Measurements from ENCODE around the gene CNPY3.

CNPY3 gene

DNA sequence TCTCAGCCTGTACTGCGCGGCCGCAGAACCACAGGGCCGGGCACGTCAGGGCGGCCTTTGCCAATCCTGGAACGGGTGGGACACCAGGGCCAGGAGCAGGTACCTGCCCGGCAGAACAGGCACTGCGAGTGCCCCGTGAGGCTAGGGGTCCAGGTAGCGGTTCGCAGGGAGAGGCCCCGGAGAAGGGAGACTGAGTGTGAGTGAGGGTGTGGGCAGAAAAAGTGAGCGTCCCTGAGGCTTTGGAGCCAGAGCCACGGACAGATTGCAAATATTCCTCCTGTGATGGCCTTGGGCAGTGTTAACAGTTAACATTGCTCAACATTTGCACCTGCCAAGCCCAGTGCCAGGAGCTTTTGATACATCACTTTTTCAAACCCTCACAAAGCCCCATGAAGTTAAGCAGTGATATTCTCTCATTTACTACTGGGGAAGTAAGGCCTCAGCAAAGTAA is 31.8 kb downstream of the CNPY3 start:
- DNase-seq: no peak

GRCh38 chr6:42962096-42962495 is 32.8 kb downstream of the CNPY3 start:
- DNase-seq: no peak

- DNase-seq: peak; percentile 39 to 88
Observed at GRCh38 chr6:42962502-42963178, 33.4 kb downstream of the CNPY3 start.

DNA sequence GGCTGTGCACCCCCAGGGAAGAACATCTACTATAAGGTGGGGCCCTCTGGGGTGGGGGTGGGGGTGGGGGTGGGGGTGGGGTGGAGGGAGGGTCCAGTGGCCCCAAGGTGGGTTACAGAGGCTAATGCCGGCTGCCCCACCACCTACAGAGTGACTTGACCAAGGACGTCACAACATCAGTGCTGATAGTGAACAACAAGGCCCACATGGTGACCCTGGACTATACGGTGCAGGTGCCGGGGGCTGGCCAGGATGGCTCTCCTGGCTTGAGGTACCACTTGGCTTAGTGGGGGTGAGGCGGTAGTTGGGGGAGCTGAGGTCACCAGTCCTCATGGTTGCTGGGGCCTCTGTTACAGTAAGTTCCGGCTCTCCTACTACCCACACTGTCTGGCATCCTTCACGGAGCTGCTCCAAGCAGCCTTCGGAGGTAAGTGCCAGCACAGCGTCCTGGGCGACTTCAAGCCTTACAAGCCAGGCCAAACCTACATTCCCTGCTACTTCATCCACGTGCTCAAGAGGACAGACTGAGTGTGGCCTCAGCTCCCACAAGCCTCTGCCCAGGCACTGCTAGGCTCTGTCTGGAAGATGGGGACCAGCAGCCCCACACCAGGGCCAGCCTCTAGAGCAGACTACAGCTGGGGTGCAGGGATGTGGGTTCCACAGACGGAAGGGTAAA is 34.0 kb downstream of the CNPY3 start:
- peak in 1 of 2 experiments; percentile 24 for DNase-seq

- DNase-seq: peak; percentile 48 to 53
Observed at GRCh38 chr6:42963855-42964605, 34.8 kb downstream of the CNPY3 start.

DNA sequence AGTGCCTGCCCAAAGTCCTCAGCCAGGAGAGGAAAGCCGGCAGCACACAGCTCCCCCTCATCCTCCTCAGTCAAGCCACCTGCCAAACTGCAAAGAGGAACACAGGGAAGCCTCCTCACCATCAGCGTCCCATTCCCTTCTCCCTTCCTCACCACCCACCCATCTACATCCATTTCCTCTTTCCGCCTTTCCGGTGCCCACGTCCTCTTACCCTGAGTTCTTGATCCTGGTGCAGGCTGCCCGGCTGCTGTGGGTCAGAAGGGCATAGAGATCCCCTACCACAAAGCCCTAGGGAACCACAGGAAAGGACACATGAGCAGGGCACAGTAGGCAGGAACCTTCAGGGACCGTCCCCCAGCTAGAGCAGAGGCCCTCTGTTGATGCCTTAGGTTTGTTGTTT is 37.3 kb downstream of the CNPY3 start:
- no peak for DNase-seq

DNA sequence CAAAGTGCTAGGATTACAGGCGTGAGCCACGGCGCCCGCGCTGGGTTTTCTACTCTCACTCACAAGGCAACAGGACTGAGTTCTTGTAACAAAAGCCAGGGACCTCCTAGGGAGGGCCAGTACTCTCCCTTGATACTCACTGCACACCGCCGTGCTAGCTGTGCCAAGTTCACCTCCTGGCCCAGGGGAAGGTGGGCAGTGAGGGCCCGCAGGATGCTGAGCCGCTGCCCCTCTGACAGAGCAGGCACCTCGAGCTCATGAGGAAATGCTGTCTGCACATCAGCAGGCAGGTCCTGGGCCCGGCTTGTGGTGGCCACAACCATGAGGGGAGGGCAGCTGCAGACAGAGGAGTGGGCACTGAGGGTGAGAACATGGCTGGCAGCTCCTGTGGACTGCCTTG is 37.9 kb downstream of the CNPY3 start:
- DNase-seq: no peak

GRCh38 chr6:42968126-42968701 is 38.9 kb downstream of the CNPY3 start:
- DNase-seq: no peak

DNA sequence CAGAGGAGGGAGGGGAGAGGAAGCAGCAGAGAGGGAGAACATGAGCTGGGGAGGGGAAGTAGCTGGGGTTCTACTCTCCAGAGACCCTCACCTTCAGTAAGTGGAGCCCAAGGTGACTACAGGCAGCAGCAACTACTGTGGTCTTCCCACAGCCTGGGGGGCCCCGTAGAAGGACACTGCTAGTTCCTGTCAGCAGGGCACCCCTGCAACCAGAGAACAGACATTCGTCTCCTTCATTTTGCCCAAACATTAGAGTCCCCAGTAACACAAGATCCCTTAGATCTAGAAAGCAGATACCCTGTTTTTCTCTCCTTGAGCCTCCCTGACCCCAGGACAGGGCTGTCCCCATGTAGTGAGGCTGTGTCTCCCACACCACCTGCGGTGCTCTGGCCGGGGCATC is 39.5 kb downstream of the CNPY3 start:
- no peak for DNase-seq

DNA sequence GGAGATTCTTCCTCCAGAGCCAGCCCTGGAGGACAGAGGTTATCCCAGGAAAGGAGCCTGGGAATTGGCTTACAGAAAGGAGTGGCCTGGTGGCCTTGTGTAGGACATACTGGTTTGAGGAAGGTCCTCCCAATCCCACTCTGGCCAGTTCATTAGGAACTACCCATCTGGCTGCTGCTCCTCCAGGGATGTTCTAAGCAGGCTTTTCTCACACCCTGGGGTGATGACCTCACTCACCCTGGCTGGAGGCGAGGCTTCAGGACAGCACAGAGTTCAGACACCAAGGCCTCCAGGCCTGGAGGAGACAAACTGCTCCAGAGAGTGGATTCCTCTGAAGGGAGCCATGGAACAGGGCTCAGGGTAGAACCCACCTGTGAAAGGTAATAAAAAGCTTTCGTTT is 40.2 kb downstream of the CNPY3 start:
- no peak for DNase-seq

DNA sequence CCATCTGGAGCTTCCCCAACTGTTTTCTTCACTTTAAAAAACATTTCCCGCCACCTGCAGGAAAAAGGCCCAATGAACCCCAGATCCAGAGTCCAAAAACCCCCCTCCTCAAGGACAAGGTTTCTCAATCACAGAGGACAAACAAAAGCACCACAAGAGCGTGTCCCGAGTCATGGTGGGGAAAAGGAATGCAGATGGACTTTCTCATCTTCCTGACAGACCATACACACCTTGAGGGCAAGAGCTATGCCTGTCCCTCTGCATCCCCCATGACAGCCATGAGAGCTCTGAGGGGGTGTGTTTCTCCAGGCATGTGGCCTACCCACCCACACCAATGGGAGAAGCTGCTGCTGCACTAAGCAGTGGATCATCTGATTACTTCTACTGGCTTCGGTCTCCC is 40.7 kb downstream of the CNPY3 start:
- no peak for DNase-seq

DNA sequence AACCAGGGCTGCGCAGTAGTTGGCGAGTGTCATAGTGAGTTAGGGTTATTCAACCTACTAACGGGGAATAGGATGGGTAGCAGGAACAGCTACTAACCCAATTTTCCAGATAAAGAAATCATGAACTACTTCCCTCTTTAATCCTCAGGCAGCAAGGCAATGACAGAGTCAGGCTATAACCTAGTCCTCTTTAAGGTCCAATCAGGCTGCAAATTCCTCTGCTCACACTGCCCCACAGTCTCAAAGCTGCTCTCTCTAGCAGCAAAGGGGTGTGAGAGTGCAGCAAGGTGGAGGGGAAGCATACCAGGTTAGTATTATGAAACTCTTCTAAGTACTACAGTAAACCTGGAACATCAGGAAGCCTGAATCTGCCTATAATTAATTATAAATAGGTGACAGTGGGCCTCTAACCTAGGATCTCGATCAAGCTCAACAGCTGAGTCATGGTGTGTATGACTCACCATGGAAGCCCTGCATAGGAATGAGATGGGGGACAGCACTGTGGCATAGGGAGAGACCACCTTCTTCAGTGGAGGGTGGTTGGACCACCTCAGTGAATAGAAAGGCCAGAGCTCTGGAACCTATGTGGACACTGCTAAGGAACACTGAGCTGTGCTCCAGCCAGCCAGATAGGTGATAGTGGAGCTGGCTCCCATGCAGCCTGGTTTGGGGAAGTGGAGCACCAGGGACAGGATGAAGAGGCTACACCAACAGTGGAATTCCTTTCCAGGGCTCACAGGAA is 41.8 kb downstream of the CNPY3 start:
- DNase-seq: no peak

DNA sequence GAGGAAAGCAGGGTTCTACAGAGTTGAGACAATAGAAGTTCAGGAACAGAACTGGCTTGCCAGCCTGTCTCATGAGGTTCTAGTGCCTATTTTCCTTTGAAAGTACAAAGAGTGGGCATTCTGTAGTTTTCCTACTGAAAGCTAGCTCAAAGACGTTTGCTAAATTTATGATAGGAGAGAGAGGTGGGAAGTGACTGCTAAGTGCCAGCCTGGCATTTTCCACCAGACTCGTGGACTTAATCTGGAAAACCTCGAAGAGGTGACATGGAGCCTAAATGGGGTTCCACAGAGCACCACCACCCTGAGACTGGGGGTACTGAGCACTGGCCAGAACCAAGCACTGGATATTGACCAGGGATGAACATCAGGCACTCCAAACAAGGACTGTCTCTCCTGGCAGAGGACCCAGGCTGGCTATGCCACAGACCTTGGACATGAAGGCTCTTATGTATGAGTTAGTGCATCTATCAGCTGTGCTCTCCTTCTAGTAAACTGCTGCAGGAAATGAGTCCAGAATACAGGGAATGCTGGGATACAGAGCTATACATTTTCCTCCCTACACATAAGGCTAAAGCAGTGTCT is 42.6 kb downstream of the CNPY3 start:
- DNase-seq: no peak

DNA sequence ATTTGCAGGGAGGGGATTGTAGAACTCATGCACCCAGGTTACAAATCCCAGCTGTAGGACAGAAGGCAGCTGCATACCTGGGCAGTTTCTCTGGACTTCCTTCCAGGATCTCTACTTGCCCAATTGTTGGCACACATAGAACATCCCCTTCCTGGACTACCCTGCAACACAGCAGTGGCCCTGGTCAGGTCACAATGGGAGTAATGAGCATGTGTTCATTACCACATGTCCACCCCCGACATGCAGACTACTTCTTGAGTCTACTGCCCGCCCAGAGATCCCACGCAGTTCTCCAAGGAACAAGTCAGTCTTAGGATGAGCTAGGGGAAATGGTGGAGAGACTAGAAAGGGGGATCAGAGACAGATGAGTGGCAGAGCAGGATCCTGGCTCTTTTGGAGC is 44.6 kb downstream of the CNPY3 start:
- DNase-seq: no peak

DNA sequence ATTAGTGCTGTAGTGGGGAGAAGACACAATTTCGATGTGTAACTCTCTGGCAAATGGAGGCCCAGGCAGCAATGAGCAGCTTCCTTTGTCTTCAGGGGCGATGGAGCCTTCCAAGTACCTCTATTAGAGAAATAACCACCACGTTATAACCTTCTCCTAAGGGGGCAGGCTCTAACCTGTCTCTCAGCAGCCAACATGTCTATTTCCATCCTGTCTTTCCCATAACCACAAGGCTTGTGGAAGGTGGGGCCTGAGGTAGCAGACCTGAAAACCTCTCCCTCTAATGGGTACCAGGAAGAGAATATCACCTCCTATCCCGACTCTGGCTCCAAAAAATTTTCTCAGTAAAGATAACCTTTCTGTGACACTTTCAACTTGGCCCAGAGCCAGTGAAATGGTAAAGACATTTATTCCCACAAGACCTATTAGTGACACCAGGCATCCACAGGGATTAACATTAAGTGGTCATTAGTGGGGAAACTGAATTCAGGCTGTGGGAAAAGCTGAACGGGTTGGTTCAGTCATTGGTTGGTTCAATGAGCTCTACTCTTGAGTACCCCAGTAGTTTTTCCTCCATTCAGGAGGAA is 45.7 kb downstream of the CNPY3 start:
- DNase-seq: no peak

DNA sequence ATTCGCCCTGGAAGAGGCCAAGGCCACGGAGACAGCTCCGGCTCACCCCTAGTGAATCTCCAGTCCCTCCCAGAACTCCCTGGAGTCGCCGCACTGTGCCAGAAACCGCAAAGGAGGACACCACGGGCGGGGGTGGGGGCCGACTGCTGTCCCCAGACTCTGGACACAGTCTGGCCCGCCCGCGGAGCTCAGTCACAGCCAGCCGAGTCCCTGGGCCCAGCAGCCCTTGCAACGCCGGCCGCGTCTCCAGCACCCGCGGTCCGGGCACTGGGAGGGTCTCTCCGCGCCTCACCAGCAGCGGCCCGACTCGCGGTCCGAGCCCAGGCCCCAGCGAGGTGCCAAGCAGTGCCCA is 49.2 kb downstream of the CNPY3 start:
- no peak for DNase-seq

GRCh38 chr6:42978839-42979522 is 49.7 kb downstream of the CNPY3 start, which contains the start of gene PEX6:
TSS of gene PEX6 (minus strand) at chr6:42979181. CDS start at chr6:42979150, 31 bp downstream.
- peak; percentile 90 to 93 for DNase-seq

- DNase-seq: no peak
Observed at GRCh38 chr6:42979523-42980177, 50.4 kb downstream of the CNPY3 start.

GRCh38 chr6:42981836-42982235 is 52.6 kb downstream of the CNPY3 start:
- no peak for DNase-seq

GRCh38 chr6:42984001-42984923 is 55.0 kb downstream of the CNPY3 start, which contains the start of gene PPP2R5D:
TSS of gene PPP2R5D (plus strand) at chr6:42984570. CDS start at chr6:42984678, 108 bp downstream.
- peak; percentile 98 to 99 for DNase-seq

Measured in NCI-H446 (cell line).